Kidney (tissue), 14 donors: ENCODE measurements around the gene CENPX. TPM values are rescaled to one million over a fixed set of nuclear protein-coding genes. Genes with fewer than 3 reads are reported as not detected.
A peak's percentile ranks its signal among the peaks of the same experiment; 100 is the strongest.

Source experiments
- DNase-seq, 5 donors: peaks; one replicate each; pipeline ENCODE4 v3.0.0-alpha.2; 2013 to 2020
- FAIRE-seq: peaks from 2 replicates; lab custom pipeline; 2012; peaks lifted over from hg19 to GRCh38; lab: Jason Lieb, UNC
- H3K27ac ChIP-seq, 2 donors: one replicate each; pipeline ENCODE4 v1.7.0; 2013; ENCODE audit warnings: low read depth in 2 of 2, low read length in 2 of 2, inconsistent platforms in 1 of 2
- H3K27me3 ChIP-seq: one replicate; pipeline ENCODE4 v1.7.1; 2013; ENCODE audit warnings: low read length, inconsistent platforms; ENCODE audit not compliant: control insufficient read depth, insufficient read depth
- H3K36me3 ChIP-seq, 3 donors: one replicate each; pipeline versions ENCODE4 v1.7.0 to v1.7.1; 2013; ENCODE audit warnings: low read length in 3 of 3, control low read depth in 1 of 3, inconsistent platforms in 1 of 3; ENCODE audit not compliant: insufficient read depth in 3 of 3, control insufficient read depth in 2 of 3
- H3K4me1 ChIP-seq, 3 donors: one replicate each; pipeline versions ENCODE4 v1.7.0 to v1.7.1; 2013; ENCODE audit warnings: low read length in 3 of 3, inconsistent platforms in 1 of 3, low read depth in 1 of 3; ENCODE audit not compliant: control insufficient read depth in 2 of 3, insufficient read depth in 2 of 3
- H3K4me3 ChIP-seq, 3 donors: one replicate each; pipeline versions ENCODE4 v1.7.0 to v1.8.1; 2013; ENCODE audit warnings: low read length in 3 of 3, control low read depth in 1 of 3, inconsistent platforms in 1 of 3
- H3K9ac ChIP-seq, 3 donors: one replicate each; pipeline versions ENCODE4 v1.7.0 to v1.7.1; 2013; ENCODE audit warnings: low read length in 3 of 3, control low read depth in 1 of 3, inconsistent platforms in 1 of 3
- H3K9me3 ChIP-seq, 3 donors: one replicate each; pipeline versions ENCODE4 v1.7.0 to v1.7.1; 2013; ENCODE audit warnings: low read length in 3 of 3, control low read depth in 1 of 3, inconsistent platforms in 1 of 3; ENCODE audit not compliant: control insufficient read depth in 2 of 3, insufficient read depth in 1 of 3
- intact Hi-C: fragments of 100-400 bp; cut with DNase I; formaldehyde crosslinking; loops from one replicate; pipeline ENCODE4 v1.11.1; 2022
- polyA plus RNA-seq: library from polyadenylated mRNA; stranded (reverse); fragments of 350-450 nt; fragmentation: Illumina TruSeq; extraction: RNeasy Lipid Tissue Mini Kit (QIAGEN cat#74804); gene quantifications from one replicate; pipeline ENCODE4 v1.2.3, GENCODE V29; 2014; ENCODE audit warnings: low read depth, low replicate concordance; ENCODE audit not compliant: insufficient read depth
- total RNA-seq: library from RNA; stranded (reverse); fragmentation: NEBNext Ultra II Directional; extraction: Animal tissue kit (Norgen Biotek cat#: 25700); gene quantifications from one replicate; pipeline ENCODE4 v1.2.1, GENCODE V29; 2021
- TF ChIP-seq, protein P1 (sequence below): IDR thresholded peaks from 3 replicates; pipeline ENCODE4 v1.5.1; 2012; ENCODE audit warnings: mild to moderate bottlenecking, moderate library complexity, borderline replicate concordance; ENCODE audit not compliant: insufficient read depth; ENCODE audit errors: extremely low read depth
- donor health status: control.
- donor health status: control.
- donor health status: control.
- donor health status: control.
- donor health status: control.
- donor health status: DM: yes; HTN: yes; CAD: no.
- donor health status: Normal renal cell carcinoma (clear cell type).

CENPX gene
- total and polyA plus RNA-seq, 2 donors from 2014 or later: 36.9 to 93.2 TPM

DNA sequence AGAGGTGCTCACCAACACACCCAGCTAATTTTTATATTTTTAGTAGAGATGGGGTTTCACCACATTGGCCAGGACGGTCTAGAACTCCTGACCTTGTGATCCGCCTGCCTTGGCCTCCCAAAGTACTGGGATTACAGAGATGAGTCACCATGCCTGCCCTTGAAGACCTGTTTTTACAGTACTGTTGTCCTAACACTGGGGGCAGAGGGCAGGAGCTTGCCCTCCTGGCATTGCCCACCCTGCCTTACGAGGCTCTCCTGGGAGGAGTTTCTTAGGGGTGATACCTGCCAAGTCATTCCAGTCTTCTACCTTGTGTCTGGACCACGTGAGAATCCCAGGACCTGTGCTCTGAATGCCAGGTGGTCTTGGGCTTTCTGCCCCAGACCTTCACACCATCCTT, 42.6 kb downstream of the CENPX start:
- FAIRE-seq: no peak
- DNase-seq: no peak
- intact Hi-C loops: no loop called here

DNA sequence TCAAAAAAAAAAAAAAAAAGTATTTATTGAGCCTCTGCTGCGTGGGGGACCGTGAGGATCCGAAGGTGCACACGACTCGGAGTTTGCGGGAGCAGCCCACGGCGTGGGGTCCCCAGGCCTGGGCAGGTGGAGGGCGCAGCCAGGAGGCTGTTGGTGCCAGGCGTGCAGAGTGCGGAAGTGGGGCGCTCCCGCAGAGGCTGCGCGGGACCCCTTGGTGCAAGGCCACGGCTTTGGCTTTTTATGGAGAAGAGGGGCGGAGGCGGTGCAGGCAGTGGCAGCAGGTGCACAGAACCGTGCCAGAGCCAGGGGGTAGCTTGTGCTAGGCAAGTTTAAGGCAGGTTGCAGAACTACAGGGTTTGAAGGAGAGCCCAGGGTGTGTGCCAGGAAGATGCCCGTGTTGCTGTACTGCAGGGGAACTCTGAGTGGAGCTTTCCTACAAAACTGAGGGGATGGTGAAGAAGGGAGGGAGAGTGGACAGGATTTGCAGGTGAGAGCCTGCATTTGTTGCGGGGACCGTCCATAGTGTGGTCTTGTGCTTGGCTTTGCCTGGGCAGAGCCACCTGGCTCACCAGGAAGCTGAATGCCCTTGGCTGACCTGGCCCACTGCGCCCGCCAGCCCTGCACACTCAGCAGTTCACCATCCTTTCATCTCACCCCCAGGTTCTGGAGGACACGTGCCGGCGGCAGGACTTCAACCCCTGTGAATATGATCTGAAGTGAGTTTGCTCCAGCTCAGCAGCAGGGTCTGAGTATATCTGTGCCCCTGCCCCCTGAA, 44.0 kb downstream of the CENPX start:
- intact Hi-C loops: no loop called here
- H3K9me3 ChIP-seq: no peaks in the 10 kb centered on the region
- no peaks in the 10 kb centered on the region for H3K27me3 ChIP-seq
- H3K27ac ChIP-seq: peak overlapping the region in 1 of 2 donors; percentile 22
- peaks cover 0 to 12% (median 11%) of the 10 kb centered on the region in 3 donors for H3K4me1 ChIP-seq
- H3K9ac ChIP-seq: peak overlapping the region in 1 of 3 donors; percentile 8
- no peaks in the 10 kb centered on the region for H3K36me3 ChIP-seq
- TF ChIP-seq, protein P1, sequence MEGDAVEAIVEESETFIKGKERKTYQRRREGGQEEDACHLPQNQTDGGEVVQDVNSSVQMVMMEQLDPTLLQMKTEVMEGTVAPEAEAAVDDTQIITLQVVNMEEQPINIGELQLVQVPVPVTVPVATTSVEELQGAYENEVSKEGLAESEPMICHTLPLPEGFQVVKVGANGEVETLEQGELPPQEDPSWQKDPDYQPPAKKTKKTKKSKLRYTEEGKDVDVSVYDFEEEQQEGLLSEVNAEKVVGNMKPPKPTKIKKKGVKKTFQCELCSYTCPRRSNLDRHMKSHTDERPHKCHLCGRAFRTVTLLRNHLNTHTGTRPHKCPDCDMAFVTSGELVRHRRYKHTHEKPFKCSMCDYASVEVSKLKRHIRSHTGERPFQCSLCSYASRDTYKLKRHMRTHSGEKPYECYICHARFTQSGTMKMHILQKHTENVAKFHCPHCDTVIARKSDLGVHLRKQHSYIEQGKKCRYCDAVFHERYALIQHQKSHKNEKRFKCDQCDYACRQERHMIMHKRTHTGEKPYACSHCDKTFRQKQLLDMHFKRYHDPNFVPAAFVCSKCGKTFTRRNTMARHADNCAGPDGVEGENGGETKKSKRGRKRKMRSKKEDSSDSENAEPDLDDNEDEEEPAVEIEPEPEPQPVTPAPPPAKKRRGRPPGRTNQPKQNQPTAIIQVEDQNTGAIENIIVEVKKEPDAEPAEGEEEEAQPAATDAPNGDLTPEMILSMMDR: no peak
- peak in 1 of 5 donors; percentile 67 for DNase-seq
- no peak for FAIRE-seq
- peak overlapping the region in 1 of 3 donors; percentile 69 for H3K4me3 ChIP-seq

More for the DNA sequence above, 42.6 kb downstream of the CENPX start:
- peaks cover 3% of the 10 kb centered on the region in 3 donors for H3K36me3 ChIP-seq
- H3K9me3 ChIP-seq: no peaks in the 10 kb centered on the region
- no peaks in the 10 kb centered on the region for H3K27me3 ChIP-seq
- H3K27ac ChIP-seq: no peak overlapping the region
- no peak overlapping the region for H3K9ac ChIP-seq
- H3K4me3 ChIP-seq: no peak overlapping the region
- peaks cover 0 to 12% (median 11%) of the 10 kb centered on the region in 3 donors for H3K4me1 ChIP-seq
- TF ChIP-seq, protein P1: no peak

DNA sequence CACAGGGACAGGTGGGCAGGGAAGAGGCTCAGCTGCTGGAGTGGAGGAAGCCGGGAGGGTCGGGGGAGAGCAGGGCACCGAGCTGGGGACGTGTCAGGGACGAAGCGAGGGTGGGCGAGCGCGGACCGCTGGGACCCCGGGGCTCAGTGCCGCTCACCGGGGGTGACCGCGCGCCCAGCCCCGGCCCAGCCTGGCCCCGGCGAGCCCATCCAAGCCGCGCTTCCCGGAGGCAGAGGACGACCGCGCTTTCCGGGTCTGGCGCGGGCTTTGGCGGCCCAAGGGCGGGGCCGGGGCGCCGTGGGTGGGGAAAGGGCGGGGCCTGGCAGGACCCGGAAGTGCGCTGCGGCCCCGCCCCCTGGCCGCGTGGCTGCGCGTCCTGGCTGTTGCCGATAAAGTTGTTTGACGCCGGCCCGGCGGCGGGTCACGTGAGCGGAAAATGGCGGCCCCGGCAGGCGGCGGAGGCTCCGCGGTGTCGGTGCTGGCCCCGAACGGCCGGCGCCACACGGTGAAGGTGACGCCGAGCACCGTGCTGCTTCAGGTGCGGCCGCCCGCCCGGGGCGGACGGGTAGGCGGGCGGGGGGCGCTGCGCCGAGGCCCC, 45.4 kb downstream of the CENPX start, which contains the start of gene ASPSCR1:
Gene ASPSCR1, plus strand, starts transcription at position 419 of the 598 bp plus-strand sequence. Its CDS starts 18 bp downstream, at position 437.
- Histone ChIP-seq H3K9ac (peak within 1 kb of the TSS in 2 of 3 donors; percentile 12 to 77), H3K4me3 (peak within 1 kb of the TSS; percentile 29 to 69 (median 56)), H3K9me3 (peaks cover 0 to 3% (median 0%) of the 10 kb centered on the region in 3 donors), H3K36me3 (no peaks in the 10 kb centered on the region), H3K27me3 (no peaks in the 10 kb centered on the region), H3K27ac (peak within 1 kb of the TSS; percentile 85 to 89), H3K4me1 (peaks cover 0 to 12% (median 11%) of the 10 kb centered on the region in 3 donors)
- DNase-seq: peak; percentile 92 to 97 (median 95)
- FAIRE-seq: no peak
- intact Hi-C loops: no loop called here
- TF ChIP-seq, protein P1: no peak
